DMS114 treated with DMSO at 0.1 percent for 48 hours (cell line): ENCODE data around the gene MB.
A peak's percentile ranks its signal among the peaks of the same experiment; 100 is the strongest.

ENCODE experiments used
- DNase-seq: peaks from one replicate; lab custom pipeline; 2025; ENCODE audit not compliant: unreplicated experiment; lab: John Stamatoyannopoulos, UW

The MB gene

GRCh38 chr22:35597692-35598395 lies 19.3 kb downstream of the MB start:
- no peak for DNase-seq

GRCh38 chr22:35596821-35597220 lies 20.3 kb downstream of the MB start:
- no peak for DNase-seq

- DNase-seq, result no peak
These were observed 22.4 kb downstream of the MB start for GRCh38 chr22:35594686-35595085.

GRCh38 chr22:35593891-35594470 lies 23.1 kb downstream of the MB start:
- DNase-seq, result no peak

- no peak for DNase-seq
These were observed 23.8 kb downstream of the MB start for GRCh38 chr22:35593071-35593890.

- DNase-seq, result no peak
These were observed 24.6 kb downstream of the MB start for GRCh38 chr22:35592418-35592967.

GRCh38 chr22:35591714-35592417 lies 25.3 kb downstream of the MB start:
- no peak for DNase-seq

GRCh38 chr22:35590634-35591295 lies 26.4 kb downstream of the MB start:
- no peak for DNase-seq

- DNase-seq, result no peak
These were observed 27.4 kb downstream of the MB start for GRCh38 chr22:35589756-35590093.

GRCh38 chr22:35589071-35589755 lies 27.9 kb downstream of the MB start:
- DNase-seq, result no peak

GRCh38 chr22:35587896-35588295 lies 29.2 kb downstream of the MB start:
- DNase-seq, result no peak

GRCh38 chr22:35587447-35587870 lies 29.7 kb downstream of the MB start:
- DNase-seq, result no peak

GRCh38 chr22:35586771-35587170 lies 30.4 kb downstream of the MB start:
- no peak for DNase-seq

GRCh38 chr22:35582861-35583670 lies 34.1 kb downstream of the MB start:
- peak; percentile 38 for DNase-seq

- DNase-seq, result no peak
These were observed 34.8 kb downstream of the MB start for GRCh38 chr22:35582218-35582860.

- DNase-seq, result no peak
These were observed 36.1 kb downstream of the MB start for GRCh38 chr22:35581023-35581413.

GRCh38 chr22:35580351-35581022 lies 36.6 kb downstream of the MB start:
- DNase-seq, result no peak

GRCh38 chr22:35578836-35579575 lies 38.1 kb downstream of the MB start:
- no peak for DNase-seq
